CD4-positive, alpha-beta memory T cell (primary cell): ENCODE measurements around the gene ZNF573. TPM values are rescaled to one million over a fixed set of nuclear protein-coding genes. Genes with fewer than 3 reads are reported as not detected.

ENCODE experiments used
- CTCF ChIA-PET: fragments of 350-600 bp; sonication (Branson Sonifier 250); formaldehyde crosslinking; loops from one replicate; lab custom pipeline; 2021; ENCODE audit warnings: inconsistent platforms; ENCODE audit not compliant: partially characterized antibody; lab: Charles Lee
- POLR2A ChIA-PET: fragments of 350-600 bp; sonication (Branson Sonifier 250); formaldehyde crosslinking; loops from one replicate; lab custom pipeline; 2021; ENCODE audit not compliant: partially characterized antibody; lab: Charles Lee
- DNase-seq, 5 donors: peaks; one replicate each; pipeline versions ENCODE4 v3.0.0 to v3.0.0-alpha.2; 2020 to 2022; ENCODE audit warnings: mixed read lengths in 1 of 5
- H3K27ac ChIP-seq: one replicate; pipeline ENCODE4 v1.7.0; 2013; ENCODE audit warnings: low read depth, low read length
- H3K27me3 ChIP-seq: 2 replicates; pipeline ENCODE4 v1.7.0; 2013; ENCODE audit warnings: mild to moderate bottlenecking, low read length, moderate library complexity; ENCODE audit not compliant: insufficient read depth
- H3K36me3 ChIP-seq: 2 replicates; pipeline ENCODE4 v1.7.0; 2013; ENCODE audit warnings: mild to moderate bottlenecking, low read length, moderate library complexity; ENCODE audit not compliant: insufficient read depth
- H3K4me1 ChIP-seq: 2 replicates; pipeline ENCODE4 v1.7.0; 2013; ENCODE audit warnings: mild to moderate bottlenecking, low read length, moderate library complexity; ENCODE audit not compliant: insufficient read depth
- H3K4me3 ChIP-seq, 2 donors: one replicate each; pipeline ENCODE4 v1.7.0; 2013; ENCODE audit warnings: low read length in 2 of 2, mild to moderate bottlenecking in 1 of 2
- H3K9me3 ChIP-seq, 2 donors: one replicate each; pipeline ENCODE4 v1.7.0; 2013; ENCODE audit warnings: low read length in 2 of 2, control low read depth in 1 of 2; ENCODE audit not compliant: control insufficient read depth in 1 of 2
- H3K27ac Mint-ChIP-seq, 7 donors: one replicate each; pipeline ENCODE4 v1.8.0; 2020 to 2021; ENCODE audit warnings: mixed read lengths in 7 of 7, mild to moderate bottlenecking in 6 of 7, inconsistent platforms in 3 of 7, moderate library complexity in 3 of 7
- H3K27me3 Mint-ChIP-seq, 2 donors: one replicate each; pipeline ENCODE4 v1.8.0; 2020 to 2021; ENCODE audit warnings: mixed read lengths in 2 of 2
- H3K36me3 Mint-ChIP-seq, 2 donors: one replicate each; pipeline ENCODE4 v1.8.0; 2020 to 2021; ENCODE audit warnings: mixed read lengths in 2 of 2, inconsistent platforms in 1 of 2, mild to moderate bottlenecking in 1 of 2
- H3K4me1 Mint-ChIP-seq, 4 donors: one replicate each; pipeline ENCODE4 v1.8.0; 2020 to 2021; ENCODE audit warnings: mixed read lengths in 4 of 4, mild to moderate bottlenecking in 1 of 4
- H3K4me3 Mint-ChIP-seq, 8 donors: one replicate each; pipeline ENCODE4 v1.8.0; 2020 to 2021; ENCODE audit warnings: mixed read lengths in 8 of 8, mild to moderate bottlenecking in 7 of 8, moderate library complexity in 6 of 8, inconsistent platforms in 3 of 8
- H3K9me3 Mint-ChIP-seq, 8 donors: one replicate each; pipeline ENCODE4 v1.8.0; 2020 to 2021; ENCODE audit warnings: mixed read lengths in 8 of 8, mild to moderate bottlenecking in 5 of 8, inconsistent platforms in 3 of 8, moderate library complexity in 1 of 8
- intact Hi-C: fragments of 100-400 bp; cut with micrococcal nuclease; formaldehyde crosslinking; loops from one replicate; pipeline ENCODE4 v1.15.1; 2023
- polyA plus RNA-seq, 2 donors: library from polyadenylated mRNA; unstranded; fragments of 300-500 nt; fragmentation: Illumina TruSeq; gene quantifications; one replicate each; pipeline ENCODE4 v1.2.3, GENCODE V29; 2021
- total RNA-seq, 2 experiments: library from RNA; stranded (reverse); gene quantifications; one replicate each; pipeline ENCODE4 v1.2.3, GENCODE V29; 2021

Gene ZNF573
- total and polyA plus RNA-seq, 4 experiments from 2014 or later, result 3.1 to 31.1 (median 22.1) TPM

- Histone ChIP-seq H3K27me3 (no peaks in the 10 kb centered on the region), H3K27ac (peak overlapping the region; percentile 59), H3K9me3 (no peaks in the 10 kb centered on the region), H3K4me1 (peaks cover 19% of the 10 kb centered on the region), H3K36me3 (no peaks in the 10 kb centered on the region), H3K4me3 (peak overlapping the region; percentile 48 to 94)
- DNase-seq, result no peak
- H3K9me3 Mint-ChIP-seq, result peaks cover 0 to 23% (median 4%) of the 10 kb centered on the region in 8 donors
- peaks cover 7 to 19% (median 12%) of the 10 kb centered on the region in 4 donors for H3K4me1 Mint-ChIP-seq
- H3K27me3 Mint-ChIP-seq, result no peaks in the 10 kb centered on the region
- CTCF ChIA-PET, result interaction anchor here (0.6 to 0.9 kb wide), 2 partner anchors 28 to 59 kb away, joined by 3 read pairs; partner anchors contain the start of gene ZNF573
- POLR2A ChIA-PET, result interaction anchor here (1.1 to 1.9 kb wide), 5 partner anchors 28 to 252 kb away, joined by 3 to 10 read pairs (median 6); partner anchors contain the start of genes ZNF540, ZNF569, ZNF571 and ZNF573
- H3K27ac Mint-ChIP-seq, result peak overlapping the region; percentile 31 to 97 (median 92)
- H3K4me3 Mint-ChIP-seq, result peak overlapping the region; percentile 89 to 94 (median 92)
- intact Hi-C loops, result loop anchor here (1.0 kb wide), 1 partner anchor 65 kb away; the partner anchor contains the start of gene ZFP30
- H3K36me3 Mint-ChIP-seq, result peaks cover 8 to 20% of the 10 kb centered on the region in 2 donors
Observed at GRCh38 chr19:37719927-37720265, 59.5 kb downstream of the ZNF573 start.

DNA sequence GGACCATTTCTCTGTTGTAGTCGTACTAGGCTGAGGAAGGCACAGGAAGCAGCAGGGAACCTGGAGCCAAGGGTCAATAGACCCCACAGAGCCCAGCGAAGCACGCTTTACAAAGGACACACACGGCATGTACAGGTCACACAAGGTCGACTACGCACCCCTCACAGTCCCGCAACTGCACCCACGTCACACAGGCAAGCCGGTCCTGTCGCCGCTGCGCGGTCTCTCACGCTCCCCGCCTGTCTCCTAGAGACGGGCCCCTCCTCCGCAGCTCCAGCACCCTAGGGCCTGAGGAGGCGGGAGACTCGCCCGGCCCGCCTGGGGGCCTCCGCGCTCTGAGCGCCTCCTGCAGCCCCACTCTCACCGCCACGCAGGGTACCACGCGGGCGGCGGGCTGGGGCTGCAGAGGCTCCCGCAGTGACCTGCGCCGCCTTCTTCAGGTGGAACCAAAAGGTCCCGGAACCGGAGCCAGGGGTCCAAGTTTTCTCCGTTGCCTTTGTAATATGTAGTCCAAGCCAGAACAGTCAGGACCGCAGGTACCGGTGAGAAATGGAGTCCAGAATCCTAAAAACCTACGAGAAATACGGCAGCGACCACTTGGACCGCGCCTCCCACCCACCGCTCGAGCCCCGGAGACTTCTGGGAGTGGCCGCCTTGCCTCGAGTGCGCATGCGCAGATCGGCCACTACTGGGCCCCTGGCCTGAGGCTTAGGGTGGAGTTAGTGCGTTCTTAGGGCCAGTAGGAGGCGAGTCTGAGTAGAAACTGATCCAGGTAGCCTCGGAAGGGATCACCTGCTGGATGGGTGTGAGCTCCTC, 60.1 kb downstream of the ZNF573 start, which contains the start of gene ZNF607:
Gene ZNF607, minus strand, starts transcription at position 651 of the 816 bp plus-strand sequence. CDS start 8,143 bp downstream, outside the sequence.
- CTCF ChIA-PET, result interaction anchor here (0.6 to 0.9 kb wide), 2 partner anchors 27 to 60 kb away, joined by 3 read pairs; partner anchors contain the start of gene ZNF573
- peak within 1 kb of the TSS; percentile 31 to 97 (median 95) for H3K27ac Mint-ChIP-seq
- no peaks in the 10 kb centered on the region for H3K27me3 Mint-ChIP-seq
- peaks cover 7 to 19% (median 12%) of the 10 kb centered on the region in 4 donors for H3K4me1 Mint-ChIP-seq
- peaks cover 8 to 20% of the 10 kb centered on the region in 2 donors for H3K36me3 Mint-ChIP-seq
- POLR2A ChIA-PET, result interaction anchor here (1.1 to 1.9 kb wide), 5 partner anchors 27 to 252 kb away, joined by 3 to 10 read pairs (median 6); partner anchors contain the start of genes ZNF540, ZNF569, ZNF571 and ZNF573
- Histone ChIP-seq H3K36me3 (no peaks in the 10 kb centered on the region), H3K27me3 (no peaks in the 10 kb centered on the region), H3K9me3 (no peaks in the 10 kb centered on the region), H3K4me3 (peak within 1 kb of the TSS; percentile 48 to 94), H3K27ac (peak within 1 kb of the TSS; percentile 59), H3K4me1 (peaks cover 19% of the 10 kb centered on the region)
- intact Hi-C loops, result loop anchor here (1.0 kb wide), 1 partner anchor 64 kb away; the partner anchor contains the start of gene ZFP30
- H3K4me3 Mint-ChIP-seq, result peak within 1 kb of the TSS; percentile 89 to 94 (median 92)
- DNase-seq, result peak; percentile 73 to 79 (median 78)
- H3K9me3 Mint-ChIP-seq, result peaks cover 0 to 20% (median 5%) of the 10 kb centered on the region in 8 donors

DNA sequence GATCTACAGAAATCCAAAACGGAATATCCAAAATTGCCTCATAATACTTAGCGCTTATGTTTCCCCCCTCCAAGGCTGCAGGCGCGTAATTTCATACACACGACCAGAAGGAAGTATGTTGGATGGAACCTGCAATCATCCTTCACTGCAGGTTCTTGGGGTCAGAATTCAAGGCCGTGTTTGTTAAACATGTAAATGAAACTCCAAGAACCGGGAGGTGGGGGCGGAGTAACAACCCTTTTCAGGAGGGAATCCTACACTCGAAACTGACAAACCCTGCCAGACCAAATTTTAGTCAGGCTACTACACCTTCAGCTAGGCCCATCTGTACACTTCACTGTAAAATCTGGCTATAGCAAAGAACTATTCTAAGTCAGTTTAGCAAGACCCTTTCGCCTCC, 61.1 kb downstream of the ZNF573 start:
- Histone ChIP-seq H3K27me3 (no peaks in the 10 kb centered on the region), H3K9me3 (no peaks in the 10 kb centered on the region), H3K36me3 (no peaks in the 10 kb centered on the region), H3K4me1 (peaks cover 19% of the 10 kb centered on the region), H3K4me3 (peak overlapping the region in 1 of 2 donors; percentile 94), H3K27ac (no peak overlapping the region)
- H3K27me3 Mint-ChIP-seq, result no peaks in the 10 kb centered on the region
- CTCF ChIA-PET, result no interaction called here
- intact Hi-C loops, result no loop called here
- POLR2A ChIA-PET, result interaction anchor here (1.9 kb wide), 2 partner anchors 28 to 123 kb away, joined by 4 to 10 read pairs; partner anchors contain the start of genes ZNF540 and ZNF571
- H3K27ac Mint-ChIP-seq, result peak overlapping the region in 6 of 7 donors; percentile 31 to 97 (median 95)
- DNase-seq, result no peak
- peak overlapping the region in 6 of 8 donors; percentile 89 to 94 (median 93) for H3K4me3 Mint-ChIP-seq
- peaks cover 7 to 19% (median 12%) of the 10 kb centered on the region in 4 donors for H3K4me1 Mint-ChIP-seq
- H3K9me3 Mint-ChIP-seq, result peaks cover 0 to 24% (median 3%) of the 10 kb centered on the region in 8 donors
- H3K36me3 Mint-ChIP-seq, result peaks cover 12 to 20% of the 10 kb centered on the region in 2 donors

GRCh38 chr19:37716140-37716539, 63.2 kb downstream of the ZNF573 start:
- Mint-ChIP-seq H3K27me3 (no peaks in the 10 kb centered on the region), H3K9me3 (peaks cover 2 to 33% (median 14%) of the 10 kb centered on the region in 8 donors), H3K4me3 (no peak overlapping the region), H3K27ac (no peak overlapping the region), H3K4me1 (peaks cover 7 to 19% (median 13%) of the 10 kb centered on the region in 4 donors), H3K36me3 (peaks cover 27 to 35% of the 10 kb centered on the region in 2 donors)
- CTCF ChIA-PET, result no interaction called here
- Histone ChIP-seq H3K4me3 (no peak overlapping the region), H3K27ac (no peak overlapping the region), H3K36me3 (peaks cover 1% of the 10 kb centered on the region), H3K4me1 (peaks cover 19% of the 10 kb centered on the region), H3K27me3 (no peaks in the 10 kb centered on the region), H3K9me3 (no peaks in the 10 kb centered on the region)
- intact Hi-C loops, result no loop called here
- POLR2A ChIA-PET, result no interaction called here
- DNase-seq, result no peak

GRCh38 chr19:37706052-37706605, 73.3 kb downstream of the ZNF573 start:
- no peak overlapping the region for H3K4me3 Mint-ChIP-seq
- H3K27ac Mint-ChIP-seq, result peak overlapping the region in 1 of 7 donors; percentile 42

DNA sequence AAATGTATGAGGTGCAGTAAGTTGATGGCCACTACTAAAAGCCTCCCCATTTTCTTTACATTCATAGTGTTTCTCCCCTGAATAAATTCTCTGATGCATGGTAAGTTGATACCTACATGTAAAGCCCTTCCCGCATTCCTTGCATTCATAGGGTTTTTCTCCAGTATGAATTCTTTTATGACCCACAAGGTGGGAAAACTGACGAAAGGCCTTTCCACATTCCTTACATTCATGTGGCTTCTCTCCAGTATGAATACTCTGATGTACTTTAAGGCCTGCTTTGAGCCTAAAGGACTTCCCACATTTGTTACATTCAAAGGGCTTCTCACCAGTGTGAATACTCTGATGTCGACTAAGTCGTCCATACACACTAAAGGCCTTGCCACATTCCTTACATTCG, 80.3 kb downstream of the ZNF573 start:
- no peak overlapping the region for H3K27ac Mint-ChIP-seq
- peaks cover 6 to 73% (median 60%) of the 10 kb centered on the region in 8 donors for H3K9me3 Mint-ChIP-seq
- no peaks in the 10 kb centered on the region for H3K27me3 Mint-ChIP-seq
- peaks cover 0 to 31% of the 10 kb centered on the region in 2 donors for H3K9me3 ChIP-seq
- H3K4me1 ChIP-seq, result no peaks in the 10 kb centered on the region
- H3K4me3 ChIP-seq, result no peak overlapping the region
- no peaks in the 10 kb centered on the region for H3K4me1 Mint-ChIP-seq
- H3K27me3 ChIP-seq, result no peaks in the 10 kb centered on the region
- intact Hi-C loops, result no loop called here
- POLR2A ChIA-PET, result no interaction called here
- H3K27ac ChIP-seq, result no peak overlapping the region
- peaks cover 13% of the 10 kb centered on the region for H3K36me3 ChIP-seq
- H3K4me3 Mint-ChIP-seq, result no peak overlapping the region
- DNase-seq, result no peak
- H3K36me3 Mint-ChIP-seq, result peaks cover 49 to 62% of the 10 kb centered on the region in 2 donors
- CTCF ChIA-PET, result no interaction called here

More at GRCh38 chr19:37706052-37706605, 73.3 kb downstream of the ZNF573 start:
- no peaks in the 10 kb centered on the region for H3K4me1 ChIP-seq
- no peak overlapping the region for H3K4me3 ChIP-seq
- CTCF ChIA-PET, result no interaction called here
- H3K9me3 ChIP-seq, result no peaks in the 10 kb centered on the region
- Mint-ChIP-seq H3K36me3 (peaks cover 60 to 80% of the 10 kb centered on the region in 2 donors), H3K27me3 (no peaks in the 10 kb centered on the region), H3K4me1 (no peaks in the 10 kb centered on the region), H3K9me3 (peaks cover 3 to 79% (median 50%) of the 10 kb centered on the region in 8 donors)
- intact Hi-C loops, result no loop called here
- no peak overlapping the region for H3K27ac ChIP-seq
- POLR2A ChIA-PET, result interaction anchor here (0.7 kb wide), 1 partner anchor 54 kb away, joined by 5 read pairs; no protein-coding TSS in a partner anchor
- DNase-seq, result no peak
- peaks cover 8% of the 10 kb centered on the region for H3K36me3 ChIP-seq
- H3K27me3 ChIP-seq, result no peaks in the 10 kb centered on the region
